GM19023 (cell line): ENCODE data around the gene LHPP.

ENCODE experiments used
- ATAC-seq: cut with Tn5 transposase; IDR thresholded peaks from one replicate; pipeline ENCODE4 v1.9.1; 2021; ENCODE audit warnings: mild to moderate bottlenecking, moderate library complexity; ENCODE audit not compliant: unreplicated experiment

The LHPP gene

GRCh38 chr10:124447751-124448466 is 13.7 kb upstream of the LHPP start:
- ATAC-seq: no peak

- ATAC-seq: no peak
These were observed 12.9 kb upstream of the LHPP start for GRCh38 chr10:124448696-124449169.

DNA sequence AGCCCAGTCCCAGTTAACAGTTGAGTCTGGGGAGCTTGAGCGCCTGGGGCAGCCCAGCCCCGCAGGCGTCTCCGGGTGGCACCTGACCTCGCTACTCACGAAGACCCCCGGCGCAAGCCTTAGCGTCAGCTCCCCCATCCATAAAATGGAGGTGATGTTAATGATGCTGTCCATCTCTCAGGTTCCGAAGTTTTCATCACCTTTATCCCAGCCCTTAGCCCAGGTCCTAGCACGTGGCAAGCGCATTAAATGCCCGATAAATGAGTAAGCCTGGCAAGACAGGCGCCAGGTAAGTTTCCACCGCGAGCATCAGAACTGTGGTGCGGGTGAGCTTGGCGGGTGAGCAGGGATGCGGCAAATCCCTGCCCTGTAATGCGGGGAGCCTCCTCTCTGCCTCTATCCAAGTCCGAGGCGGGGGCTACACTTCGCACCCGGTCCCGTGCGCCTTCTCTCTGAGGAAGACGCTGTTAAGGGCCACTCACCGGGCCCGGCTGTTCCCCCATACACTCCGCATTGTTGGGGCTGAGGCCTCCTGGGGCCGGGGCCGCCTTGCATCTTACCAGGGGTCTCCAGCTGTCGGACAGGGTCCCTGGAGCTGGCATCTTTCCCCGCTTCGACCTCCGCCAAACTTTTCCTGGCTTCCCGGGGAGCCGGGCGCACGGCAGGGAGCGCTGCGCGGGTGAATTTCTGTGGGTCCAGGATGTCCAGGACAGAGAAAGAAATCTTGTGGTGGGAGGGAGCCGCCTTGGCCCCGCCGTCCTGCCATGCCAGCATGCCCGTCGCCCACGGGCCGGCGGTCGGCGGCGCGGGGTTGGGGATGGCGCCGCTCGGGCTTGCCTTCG is 12.2 kb upstream of the LHPP start:
- no peak for ATAC-seq

DNA sequence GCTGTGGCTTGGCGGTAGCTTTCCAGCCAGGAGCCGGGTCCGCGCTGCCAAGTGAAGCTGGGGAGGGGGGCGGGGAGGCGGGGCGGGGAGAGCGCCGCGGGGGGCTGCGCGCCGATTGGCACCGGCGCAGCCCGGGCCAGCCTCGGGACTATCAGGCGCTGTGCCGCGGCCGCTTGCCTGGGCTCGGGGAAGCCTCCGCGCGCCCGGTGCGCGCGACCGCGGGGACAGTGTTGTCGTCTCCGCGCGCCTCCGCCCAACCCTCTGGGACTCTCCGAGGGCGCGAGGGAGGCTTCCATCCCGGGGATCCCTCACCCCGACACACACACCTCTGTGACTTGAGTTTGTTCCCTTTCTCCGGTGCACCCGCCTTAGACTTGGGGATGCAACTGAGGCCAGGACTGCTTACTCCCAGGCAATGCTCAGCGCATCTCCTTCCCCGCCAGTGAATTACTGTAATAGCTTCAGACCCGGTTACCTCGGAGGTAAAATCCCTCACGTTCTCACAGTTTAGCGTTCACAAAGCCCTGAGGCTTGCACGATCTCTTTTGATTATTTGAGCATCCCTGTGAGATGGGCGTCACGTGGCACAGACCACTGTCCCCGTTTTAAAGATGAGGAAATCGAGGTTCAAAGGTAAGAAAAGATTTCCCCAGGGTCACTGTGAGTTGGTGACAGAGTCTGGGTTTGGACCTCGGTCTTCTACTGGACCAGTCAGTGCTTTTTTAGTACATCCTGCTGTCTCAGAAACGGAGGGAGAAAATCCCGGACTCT is 11.4 kb upstream of the LHPP start, which contains the start of gene NKX1-2:
Gene NKX1-2 (minus strand): TSS at position 24 of the 771 bp plus-strand sequence. CDS start 92 bp downstream, outside the sequence.
- no peak for ATAC-seq

- no peak for ATAC-seq
These were observed 10.9 kb upstream of the LHPP start for GRCh38 chr10:124450783-124451057.

GRCh38 chr10:124451276-124451675 is 10.3 kb upstream of the LHPP start:
- ATAC-seq: no peak

- ATAC-seq: no peak
These were observed 7.5 kb upstream of the LHPP start for GRCh38 chr10:124453960-124454610.

- no peak for ATAC-seq
These were observed 6.2 kb upstream of the LHPP start for GRCh38 chr10:124455441-124455840.

DNA sequence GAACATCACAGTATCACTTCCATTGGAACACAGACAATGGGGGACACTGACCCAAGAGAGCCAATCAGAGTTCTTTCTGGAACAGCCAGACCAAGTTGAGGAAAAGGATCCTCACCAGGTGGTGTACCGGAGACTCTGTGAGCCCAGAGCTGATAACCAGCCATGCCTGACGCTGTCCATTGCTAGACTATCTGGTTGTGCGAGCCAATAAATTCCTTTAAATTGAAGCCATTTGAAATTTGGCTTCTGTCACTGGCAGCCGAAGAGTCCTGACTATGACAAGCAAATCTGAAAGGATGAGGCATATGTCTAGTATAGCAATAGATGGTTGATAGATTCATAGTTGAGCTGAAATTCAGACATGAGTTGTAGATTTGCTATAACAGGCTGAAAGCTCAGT is 3.1 kb upstream of the LHPP start:
- ATAC-seq: no peak

- no peak for ATAC-seq
These were observed 2.7 kb upstream of the LHPP start for GRCh38 chr10:124458889-124459288.

DNA sequence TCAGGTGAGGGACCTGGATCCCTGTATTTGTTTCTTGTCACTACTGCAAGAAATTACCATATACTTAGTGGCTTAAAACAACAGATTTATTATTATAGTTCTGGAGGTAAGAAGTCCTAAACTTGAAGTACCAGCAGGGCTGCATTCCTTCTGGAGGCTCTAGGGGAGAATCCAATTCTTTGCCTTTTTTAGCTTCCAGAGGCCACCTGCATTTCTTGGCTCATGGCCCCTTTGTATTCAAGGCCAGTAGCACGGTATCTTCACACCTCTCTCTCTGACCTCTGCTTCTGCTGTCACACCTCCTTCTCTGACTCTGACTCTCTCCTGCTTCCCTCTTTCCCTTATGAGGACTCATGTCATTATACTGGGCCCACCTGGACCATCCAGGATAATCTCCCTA is 2.2 kb upstream of the LHPP start:
- ATAC-seq: no peak

GRCh38 chr10:124460144-124460543 is 1.5 kb upstream of the LHPP start:
- ATAC-seq: no peak

- no peak for ATAC-seq
These were observed 699 bp downstream of the LHPP start for GRCh38 chr10:124462348-124462695.

- no peak for ATAC-seq
These were observed 2.7 kb downstream of the LHPP start for GRCh38 chr10:124464028-124464965.

GRCh38 chr10:124465003-124465776 is 3.6 kb downstream of the LHPP start:
- ATAC-seq: peak; percentile 26

DNA sequence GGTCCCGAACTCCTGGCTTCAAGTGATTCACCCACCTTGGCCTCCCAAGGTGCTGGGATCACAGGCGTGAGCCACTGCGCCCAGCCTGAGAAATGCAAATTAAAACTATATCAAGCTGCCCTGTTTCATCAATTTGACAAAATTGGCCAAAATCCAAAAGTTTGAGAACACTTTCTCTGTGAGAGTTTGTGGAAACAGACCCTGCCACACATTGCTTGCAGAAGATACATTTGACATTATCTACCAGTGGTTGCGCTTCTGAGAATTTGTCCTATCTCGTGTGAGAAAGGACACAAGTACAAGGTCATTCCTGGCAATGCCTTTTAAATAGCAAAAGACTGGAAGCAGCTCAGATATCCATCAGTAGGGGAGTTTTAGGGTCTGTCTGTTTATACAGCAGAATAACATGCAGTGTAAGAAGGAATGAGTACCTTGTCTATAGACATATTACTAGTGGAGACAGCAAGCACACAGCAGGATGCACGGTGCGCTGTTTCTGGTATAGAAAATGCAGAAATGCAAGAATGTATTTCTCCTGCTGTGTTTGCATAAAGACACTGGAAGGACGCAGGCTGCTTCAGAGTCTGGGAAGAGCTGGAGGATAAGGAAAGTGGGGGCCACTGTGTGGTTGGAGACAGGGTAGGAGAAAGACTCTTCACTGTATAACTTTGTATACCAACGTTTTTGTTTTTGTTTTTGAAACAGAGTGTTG is 4.3 kb downstream of the LHPP start:
- ATAC-seq: no peak

DNA sequence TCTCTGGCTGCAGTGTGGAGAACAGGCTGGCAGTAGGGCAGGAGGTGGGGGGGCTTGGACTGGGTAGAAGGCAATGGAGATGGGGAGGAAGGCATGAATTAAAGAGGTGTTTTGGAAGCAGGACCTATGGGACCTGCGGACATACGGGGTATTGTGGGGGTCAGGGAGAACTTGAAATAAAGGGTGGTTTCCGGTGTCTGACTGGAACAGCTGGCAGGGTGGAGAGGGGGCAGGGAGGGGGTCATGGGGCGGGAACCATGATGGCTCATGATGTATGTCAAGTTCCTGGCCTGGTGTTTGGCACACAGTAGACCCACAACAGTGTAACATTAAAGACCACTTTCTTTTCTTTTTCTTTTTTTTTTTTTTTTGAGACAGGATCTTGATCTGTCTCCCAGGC is 5.5 kb downstream of the LHPP start:
- no peak for ATAC-seq

GRCh38 chr10:124468624-124469023 is 7.0 kb downstream of the LHPP start:
- ATAC-seq: no peak
